Endothelial cell of hepatic sinusoid (primary cell): ENCODE results near the gene PIK3R6.

Experiments
- in situ Hi-C: cut with HindIII; loops from 2 replicates; pipeline ENCODE4 v1.10.0; 2017; ENCODE audit warnings: low sequenced_read_pairs

PIK3R6 gene

GRCh38 chr17:8755590-8756255 is 111.8 kb downstream of the PIK3R6 start:
- in situ Hi-C loops: loop anchor here (5.0 to 25.0 kb wide), 2 partner anchors 83 to 182 kb away; no protein-coding TSS in a partner anchor

- in situ Hi-C loops: loop anchor here (5.0 to 25.0 kb wide), 2 partner anchors 83 to 182 kb away; no protein-coding TSS in a partner anchor
These were observed 112.6 kb downstream of the PIK3R6 start for GRCh38 chr17:8754890-8755289.

GRCh38 chr17:8753976-8754440 is 113.5 kb downstream of the PIK3R6 start:
- in situ Hi-C loops: loop anchor here (25.0 kb wide), 1 partner anchor 183 kb away; no protein-coding TSS in a partner anchor

- in situ Hi-C loops: loop anchor here (25.0 kb wide), 1 partner anchor 184 kb away; no protein-coding TSS in a partner anchor
These were observed 114.1 kb downstream of the PIK3R6 start for GRCh38 chr17:8753136-8753975.
